ENCODE measurements around the gene NKX2-4.

The NKX2-4 gene

DNA sequence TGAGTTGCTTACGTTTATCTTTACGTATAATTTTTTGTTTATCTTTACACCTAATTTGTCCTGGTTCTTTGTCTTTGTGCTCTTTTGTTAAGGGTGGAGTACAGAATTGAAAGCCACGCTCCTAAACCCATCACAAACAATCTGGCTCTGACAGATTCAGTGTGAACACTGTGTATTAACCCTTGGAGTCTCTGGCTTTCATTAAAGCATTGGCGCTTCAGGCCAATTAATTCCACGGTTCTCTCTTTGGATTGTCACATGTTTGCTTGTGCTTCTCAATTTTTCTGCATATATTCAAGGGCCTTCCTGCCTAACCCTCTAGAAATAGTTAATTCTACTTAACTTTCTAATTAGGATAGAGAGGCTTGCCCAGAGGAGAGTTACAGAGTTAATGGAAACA, 38.6 kb downstream of the NKX2-4 start:
- no peak for DNase-seq

DNA sequence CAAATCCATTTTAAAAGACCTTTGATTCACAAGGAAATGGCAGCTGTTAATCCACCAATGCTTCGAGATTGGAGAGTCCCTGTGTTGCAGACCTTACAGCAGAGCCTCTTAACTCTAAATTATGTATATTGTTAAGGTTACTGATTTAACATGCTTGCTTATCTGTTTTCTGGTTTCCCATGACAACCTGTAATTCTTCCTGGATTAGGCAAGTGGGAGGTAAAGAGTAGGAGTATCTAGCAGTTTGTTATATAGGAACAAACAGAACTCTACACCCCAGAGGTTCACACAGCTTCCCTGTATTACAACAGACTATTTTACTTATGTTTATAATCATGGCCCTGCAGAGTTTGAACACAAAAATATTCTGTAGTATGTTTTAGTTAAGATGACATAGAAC, 39.5 kb downstream of the NKX2-4 start:
- DNase-seq = no peak

DNA sequence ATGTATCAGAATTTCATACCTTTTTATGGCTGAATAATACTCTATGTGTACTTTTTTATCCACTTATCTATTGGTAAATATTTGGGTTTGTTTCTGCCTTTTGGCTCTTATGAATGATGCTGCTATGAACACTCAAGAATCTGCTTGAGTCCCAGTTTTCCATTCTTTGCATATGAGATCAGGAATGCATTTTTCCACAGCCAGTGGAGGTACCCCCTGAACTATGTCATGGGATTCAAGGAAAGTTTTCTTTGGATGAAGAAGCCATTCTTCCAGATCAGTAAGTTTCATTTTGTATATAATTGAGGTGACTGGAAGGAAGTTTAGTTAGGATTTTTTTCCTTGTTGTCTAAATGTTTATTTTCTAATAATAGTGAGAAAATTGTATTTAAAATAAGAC, 40.9 kb downstream of the NKX2-4 start:
- no peak for DNase-seq

DNA sequence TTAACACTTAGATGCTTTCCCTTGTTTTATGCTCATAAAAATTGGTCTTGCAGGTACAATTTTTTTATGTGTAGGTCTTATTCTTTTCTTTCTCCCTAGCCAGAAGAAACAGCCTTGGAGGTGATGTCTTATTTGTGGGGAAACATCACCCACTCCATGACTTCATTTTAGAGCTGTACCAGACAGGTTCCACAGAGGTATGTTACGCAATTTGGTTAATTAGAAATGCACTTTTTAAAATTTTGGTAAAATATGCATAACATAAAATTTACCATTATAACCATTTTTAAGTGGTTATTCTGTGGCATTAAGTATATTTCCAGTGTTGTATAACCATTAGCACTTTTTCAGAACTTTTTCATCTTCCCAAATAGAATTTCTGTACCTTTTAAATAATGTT, 41.3 kb downstream of the NKX2-4 start:
- no peak for DNase-seq

DNA sequence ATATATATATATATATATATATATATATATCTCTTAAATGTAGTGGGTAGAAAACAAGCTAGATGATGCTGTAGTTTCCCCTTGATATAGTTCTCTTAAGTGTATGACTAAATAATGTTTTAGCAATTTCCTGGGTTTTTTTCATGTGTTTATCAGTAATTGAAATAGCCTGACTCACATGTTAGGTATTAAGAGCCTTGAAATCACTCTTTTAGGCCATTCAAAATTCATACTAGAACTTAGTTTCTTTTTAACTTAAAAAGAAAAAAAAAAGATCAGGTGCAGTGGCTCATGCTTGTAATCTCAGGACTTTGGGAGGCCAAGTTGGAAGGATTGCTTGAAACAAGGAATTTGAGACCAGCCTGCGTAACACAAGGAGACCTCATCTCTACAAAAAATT, 44.1 kb downstream of the NKX2-4 start:
- no peak for DNase-seq

DNA sequence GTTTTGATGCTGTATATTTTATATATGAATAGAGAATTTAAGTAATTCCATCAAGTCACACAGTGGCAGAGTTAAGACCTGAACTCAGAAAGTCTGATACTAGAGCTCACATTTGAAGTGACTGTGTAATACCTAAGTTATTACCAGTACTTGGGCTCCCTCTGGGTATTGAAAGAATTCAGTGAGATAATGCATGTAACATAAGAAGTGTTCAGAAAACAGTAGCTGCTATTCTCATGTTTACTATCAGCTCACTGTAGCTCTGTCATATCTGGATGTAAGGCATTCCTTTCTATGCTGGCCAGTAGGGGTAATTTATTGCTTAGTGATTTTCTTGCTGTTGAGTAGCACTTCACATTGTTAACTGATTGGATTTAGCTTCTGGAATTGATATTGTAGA, 44.6 kb downstream of the NKX2-4 start:
- DNase-seq = no peak
